Neutrophil (primary cell): ENCODE results near the gene TMPRSS11E.

ENCODE experiments used
- H3K27ac ChIP-seq: fragments of 200-600 bp; sonication (generic); 2 replicates; pipeline ENCODE4 v1.5.1; 2016; ENCODE audit warnings: mild to moderate bottlenecking, moderate library complexity
- H3K27me3 ChIP-seq: fragments of 200-600 bp; sonication (generic); 2 replicates; pipeline ENCODE4 v1.6.0; 2016; ENCODE audit warnings: mild to moderate bottlenecking
- H3K36me3 ChIP-seq: fragments of 200-600 bp; sonication (generic); 2 replicates; pipeline ENCODE4 v1.5.1; 2017
- H3K4me1 ChIP-seq, 2 experiments: fragments of 200-600 bp in 1 of 2; sonication (generic) in 1 of 2; 1 replicate in 1 of 2; 2 replicates in 1 of 2; pipeline versions ENCODE4 v1.5.1 to v1.6.1; 2013 to 2016; ENCODE audit warnings: low read depth in 1 of 2, low read length in 1 of 2, mild to moderate bottlenecking in 1 of 2, moderate library complexity in 1 of 2; ENCODE audit not compliant: control insufficient read depth in 1 of 2, insufficient read depth in 1 of 2
- H3K4me3 ChIP-seq, 2 experiments: fragments of 200-600 bp in 1 of 2; sonication (generic) in 1 of 2; 1 replicate in 1 of 2; 2 replicates in 1 of 2; pipeline ENCODE4 v1.5.1; 2013 to 2016; ENCODE audit warnings: low read depth in 1 of 2, low read length in 1 of 2, mild to moderate bottlenecking in 1 of 2, moderate library complexity in 1 of 2
- H3K9me3 ChIP-seq: fragments of 200-600 bp; sonication (generic); 2 replicates; pipeline ENCODE4 v1.5.1; 2016
- TF ChIP-seq, protein P1 (sequence below): fragments of 200-600 bp; sonication (generic); IDR thresholded peaks from 2 replicates; pipeline ENCODE4 v1.5.1; 2016; ENCODE audit warnings: antibody characterized with exemption

Gene TMPRSS11E

DNA sequence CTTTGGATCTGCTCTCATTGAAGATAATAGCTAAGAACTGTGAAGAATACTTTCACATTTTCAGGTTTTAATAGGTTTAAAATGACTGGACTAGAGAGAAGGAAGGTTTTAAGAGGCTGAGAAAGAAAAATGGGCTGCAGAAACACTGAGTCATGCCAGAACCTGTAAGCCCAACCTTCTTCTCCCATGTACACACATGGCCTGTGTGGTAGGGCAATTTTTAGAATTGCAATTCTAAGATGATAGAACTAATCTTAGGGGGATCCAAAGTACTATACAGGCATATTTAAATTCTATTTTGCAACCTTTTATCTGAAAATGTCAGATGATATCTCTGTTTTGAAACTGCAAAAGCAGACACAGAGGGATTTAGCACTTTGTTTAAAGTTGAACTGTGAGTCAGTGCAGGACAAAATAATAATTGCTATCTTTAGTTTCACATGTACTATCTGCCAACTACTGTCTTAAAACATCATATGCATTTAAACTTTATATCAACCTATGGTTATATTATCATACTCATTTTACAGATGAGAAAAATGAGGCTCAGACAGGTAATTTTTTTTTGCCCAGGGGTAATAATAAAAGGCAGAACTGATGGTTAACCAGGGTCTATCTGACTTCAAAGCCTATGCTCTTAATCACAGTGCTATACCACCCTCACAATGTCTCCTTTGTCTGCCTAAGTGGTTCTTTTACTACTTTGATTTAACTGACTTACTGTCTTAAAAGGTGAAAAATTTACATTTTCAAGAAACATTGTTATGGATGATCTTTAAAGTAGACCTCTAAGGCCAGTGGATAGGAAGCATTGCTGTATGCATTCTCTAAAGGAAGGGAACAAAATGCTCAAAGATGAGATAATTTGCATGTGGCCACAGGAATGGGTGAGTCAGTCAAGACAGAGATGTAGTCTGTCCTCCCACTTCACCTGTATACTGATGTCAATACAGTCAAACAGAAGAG, 4.3 kb downstream of the TMPRSS11E start:
- Histone ChIP-seq H3K27me3 (no peaks in the 10 kb centered on the region), H3K4me3 (no peak overlapping the region), H3K36me3 (no peaks in the 10 kb centered on the region), H3K27ac (no peak overlapping the region), H3K9me3 (no peaks in the 10 kb centered on the region), H3K4me1 (no peaks in the 10 kb centered on the region)
- TF ChIP-seq, protein P1, sequence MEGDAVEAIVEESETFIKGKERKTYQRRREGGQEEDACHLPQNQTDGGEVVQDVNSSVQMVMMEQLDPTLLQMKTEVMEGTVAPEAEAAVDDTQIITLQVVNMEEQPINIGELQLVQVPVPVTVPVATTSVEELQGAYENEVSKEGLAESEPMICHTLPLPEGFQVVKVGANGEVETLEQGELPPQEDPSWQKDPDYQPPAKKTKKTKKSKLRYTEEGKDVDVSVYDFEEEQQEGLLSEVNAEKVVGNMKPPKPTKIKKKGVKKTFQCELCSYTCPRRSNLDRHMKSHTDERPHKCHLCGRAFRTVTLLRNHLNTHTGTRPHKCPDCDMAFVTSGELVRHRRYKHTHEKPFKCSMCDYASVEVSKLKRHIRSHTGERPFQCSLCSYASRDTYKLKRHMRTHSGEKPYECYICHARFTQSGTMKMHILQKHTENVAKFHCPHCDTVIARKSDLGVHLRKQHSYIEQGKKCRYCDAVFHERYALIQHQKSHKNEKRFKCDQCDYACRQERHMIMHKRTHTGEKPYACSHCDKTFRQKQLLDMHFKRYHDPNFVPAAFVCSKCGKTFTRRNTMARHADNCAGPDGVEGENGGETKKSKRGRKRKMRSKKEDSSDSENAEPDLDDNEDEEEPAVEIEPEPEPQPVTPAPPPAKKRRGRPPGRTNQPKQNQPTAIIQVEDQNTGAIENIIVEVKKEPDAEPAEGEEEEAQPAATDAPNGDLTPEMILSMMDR: no peak

DNA sequence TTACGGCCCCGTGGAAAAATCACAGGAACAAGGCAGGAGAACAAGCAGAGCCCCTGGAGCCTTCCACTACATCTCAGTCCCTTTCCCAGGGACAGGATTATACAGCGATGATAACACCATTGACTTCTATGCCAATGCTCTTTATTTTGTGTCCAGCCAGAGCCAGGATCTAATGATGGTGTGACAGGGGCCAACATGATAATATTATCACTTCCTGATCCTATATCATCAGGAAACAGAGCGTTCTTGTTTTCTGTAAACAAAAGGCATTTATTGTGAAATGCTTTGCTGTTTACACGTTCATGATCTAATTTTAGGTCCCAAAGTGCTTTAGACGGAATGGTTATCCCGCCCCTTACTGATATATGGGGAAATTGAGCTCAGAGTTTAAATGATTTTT, 12.8 kb downstream of the TMPRSS11E start:
- Histone ChIP-seq H3K4me3 (no peak overlapping the region), H3K27me3 (no peaks in the 10 kb centered on the region), H3K9me3 (no peaks in the 10 kb centered on the region), H3K36me3 (no peaks in the 10 kb centered on the region), H3K27ac (no peak overlapping the region), H3K4me1 (no peaks in the 10 kb centered on the region)
- TF ChIP-seq, protein P1: no peak

DNA sequence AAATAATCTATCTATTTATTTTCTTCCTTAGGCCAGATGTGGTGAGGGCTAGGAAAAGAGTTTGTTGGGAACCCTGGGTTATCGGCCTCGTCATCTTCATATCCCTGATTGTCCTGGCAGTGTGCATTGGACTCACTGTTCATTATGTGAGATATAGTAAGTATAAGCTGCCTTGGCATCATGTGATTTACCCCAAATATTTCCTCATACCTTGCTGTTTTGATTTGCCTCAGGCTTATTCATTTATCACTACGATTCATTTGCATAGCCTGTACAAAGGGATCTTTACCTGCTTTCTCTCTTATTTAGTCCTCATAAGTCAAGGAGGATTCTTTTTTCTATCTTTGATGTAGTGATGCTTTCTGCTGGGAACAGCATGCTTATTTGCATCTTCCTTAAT, 14.5 kb downstream of the TMPRSS11E start:
- no peaks in the 10 kb centered on the region for H3K4me1 ChIP-seq
- no peak overlapping the region for H3K27ac ChIP-seq
- no peaks in the 10 kb centered on the region for H3K27me3 ChIP-seq
- no peaks in the 10 kb centered on the region for H3K9me3 ChIP-seq
- no peak overlapping the region for H3K4me3 ChIP-seq
- TF ChIP-seq, protein P1: no peak
- H3K36me3 ChIP-seq: no peaks in the 10 kb centered on the region

DNA sequence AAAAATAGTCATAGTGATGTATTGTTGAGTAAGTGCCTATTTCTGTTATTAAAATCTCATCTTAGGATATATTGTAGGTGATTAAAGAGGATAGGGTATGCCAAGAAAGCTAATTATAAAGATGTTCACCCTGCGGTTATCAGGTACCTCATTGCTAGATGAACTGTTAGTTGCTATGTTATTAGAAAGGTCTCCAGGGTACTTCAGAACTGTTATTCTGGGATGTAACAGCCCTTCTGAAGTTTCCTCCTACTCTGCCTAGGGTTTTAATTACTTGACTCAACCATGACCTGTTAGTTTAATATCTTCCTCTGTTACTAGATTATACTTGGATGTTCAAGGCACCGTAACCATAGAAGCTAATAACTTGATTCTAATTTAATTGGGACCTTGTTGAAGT, 15.4 kb downstream of the TMPRSS11E start:
- H3K4me3 ChIP-seq: no peak overlapping the region
- H3K27me3 ChIP-seq: no peaks in the 10 kb centered on the region
- no peaks in the 10 kb centered on the region for H3K9me3 ChIP-seq
- no peaks in the 10 kb centered on the region for H3K4me1 ChIP-seq
- TF ChIP-seq, protein P1: no peak
- H3K27ac ChIP-seq: no peak overlapping the region
- H3K36me3 ChIP-seq: no peaks in the 10 kb centered on the region

DNA sequence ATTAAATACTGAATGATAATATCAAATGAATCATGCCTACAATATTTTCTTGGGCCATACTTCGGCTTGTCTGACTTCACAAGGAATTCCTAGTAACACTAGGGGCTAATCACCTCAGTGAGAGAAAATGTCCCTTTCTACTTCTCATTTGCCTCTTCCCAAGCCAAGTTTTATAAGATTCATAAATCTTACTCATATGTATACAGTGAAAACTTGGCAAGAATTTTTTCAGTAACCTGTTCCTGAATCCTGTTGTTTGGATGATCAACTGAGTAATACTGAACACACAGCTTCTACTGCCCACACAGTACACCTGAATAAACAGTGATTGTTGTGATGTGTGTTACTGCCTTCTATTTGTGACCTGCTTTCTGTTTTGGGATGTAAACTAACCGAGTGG, 16.5 kb downstream of the TMPRSS11E start:
- no peak overlapping the region for H3K27ac ChIP-seq
- H3K9me3 ChIP-seq: no peaks in the 10 kb centered on the region
- H3K4me1 ChIP-seq: no peaks in the 10 kb centered on the region
- TF ChIP-seq, protein P1: no peak
- no peaks in the 10 kb centered on the region for H3K36me3 ChIP-seq
- no peaks in the 10 kb centered on the region for H3K27me3 ChIP-seq
- H3K4me3 ChIP-seq: no peak overlapping the region
